HG03025 (cell line): ENCODE measurements around the gene FHL1.
"Not testable (repeated sequence)": the region's sequence is repeated elsewhere in the genome, so short reads cannot be mapped to it uniquely, and the experiment has no call there.

Experiments
- ATAC-seq: cut with Tn5 transposase; IDR thresholded peaks from one replicate; pipeline ENCODE4 v1.9.1; 2021; ENCODE audit warnings: mild to moderate bottlenecking, moderate library complexity; ENCODE audit not compliant: unreplicated experiment, low FRiP score

Gene FHL1

DNA sequence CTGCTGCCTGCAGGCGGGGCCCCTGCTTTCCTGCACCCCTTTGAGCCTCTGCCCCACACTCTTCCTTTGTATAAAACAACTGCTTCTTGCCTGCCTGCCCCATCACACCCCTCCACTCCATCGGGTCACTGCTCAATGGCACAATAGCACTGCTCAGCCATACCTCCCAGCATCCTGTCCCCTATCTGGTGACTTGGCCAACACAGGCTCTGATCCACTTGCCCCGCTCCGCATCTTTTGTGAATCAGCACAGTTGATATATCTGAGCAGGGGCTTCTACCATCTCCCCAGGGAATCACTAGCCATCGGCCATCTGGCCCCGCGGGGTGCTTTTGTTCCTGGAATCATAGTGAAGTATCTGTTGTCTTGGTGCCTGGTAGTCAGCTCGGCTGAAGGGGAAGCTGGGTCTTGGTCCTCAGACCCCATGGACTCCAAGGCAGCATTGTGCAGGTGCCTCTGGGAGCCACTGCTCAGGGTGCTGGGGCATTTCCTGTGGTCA, 58.6 kb downstream of the FHL1 start:
- ATAC-seq = no peak

DNA sequence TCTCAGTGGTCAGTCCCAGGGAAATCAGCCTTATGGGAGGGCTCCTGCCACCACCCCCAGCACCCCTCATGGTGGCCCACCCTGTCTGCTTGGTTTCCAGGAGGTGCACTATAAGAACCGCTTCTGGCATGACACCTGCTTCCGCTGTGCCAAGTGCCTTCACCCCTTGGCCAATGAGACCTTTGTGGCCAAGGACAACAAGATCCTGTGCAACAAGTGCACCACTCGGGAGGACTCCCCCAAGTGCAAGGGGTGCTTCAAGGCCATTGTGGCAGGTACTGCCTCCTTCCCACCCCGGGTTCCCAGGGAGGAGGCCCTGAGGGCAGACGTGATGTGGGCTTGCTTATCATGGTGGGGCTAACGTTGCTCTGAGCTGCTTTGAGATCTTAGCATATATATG, 59.6 kb downstream of the FHL1 start:
- ATAC-seq = no peak

DNA sequence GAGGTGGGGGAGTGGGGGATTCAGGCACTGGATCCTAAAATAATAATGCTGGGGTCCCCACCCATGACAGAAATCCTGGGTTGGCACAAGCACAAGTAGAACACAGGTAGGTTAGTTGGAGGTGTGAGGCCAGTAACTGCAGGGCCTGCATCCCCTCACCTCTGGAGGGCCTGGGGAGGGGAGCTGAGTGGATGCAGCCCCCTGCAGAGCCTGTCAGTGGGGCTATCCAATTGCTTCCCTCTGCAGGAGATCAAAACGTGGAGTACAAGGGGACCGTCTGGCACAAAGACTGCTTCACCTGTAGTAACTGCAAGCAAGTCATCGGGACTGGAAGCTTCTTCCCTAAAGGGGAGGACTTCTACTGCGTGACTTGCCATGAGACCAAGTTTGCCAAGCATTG, 60.2 kb downstream of the FHL1 start:
- no peak for ATAC-seq

DNA sequence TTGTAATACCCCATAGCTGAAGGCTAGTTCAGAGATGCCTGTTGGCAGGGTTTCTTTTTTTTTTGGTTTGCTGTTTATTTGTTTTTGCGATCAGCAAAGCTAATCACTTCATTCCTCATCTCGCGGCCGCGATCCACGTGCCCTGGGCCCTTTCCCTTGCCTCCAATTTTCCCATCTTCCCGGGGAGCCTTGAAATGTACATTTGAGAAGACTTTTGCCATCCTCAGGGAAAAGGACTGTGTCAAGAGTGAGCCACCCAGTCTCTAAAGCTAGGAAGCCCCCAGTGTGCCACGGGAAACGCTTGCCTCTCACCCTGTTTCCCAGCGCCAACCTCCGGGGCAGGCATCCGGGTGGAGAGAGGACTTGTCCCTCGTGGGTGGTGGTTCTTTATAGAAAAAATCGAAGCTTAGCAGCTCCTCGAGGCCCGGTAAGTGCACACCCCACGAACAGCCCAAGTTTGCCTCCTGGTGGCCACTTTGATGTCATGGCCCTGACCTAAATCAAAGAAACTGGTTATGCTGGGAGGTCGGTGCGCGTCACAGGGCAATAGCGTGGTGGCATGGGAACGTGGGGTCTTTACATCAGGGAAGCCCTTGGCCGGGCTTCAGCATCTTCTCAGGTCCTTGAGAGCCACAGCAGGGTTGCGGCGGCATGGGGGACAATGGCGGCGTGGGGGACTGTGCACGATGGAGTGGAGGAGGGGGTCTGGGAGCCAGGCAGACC, 61.8 kb downstream of the FHL1 start:
- ATAC-seq = no peak

- no peak for ATAC-seq
These were observed 62.4 kb downstream of the FHL1 start for GRCh38 chrX:136209751-136210150.

DNA sequence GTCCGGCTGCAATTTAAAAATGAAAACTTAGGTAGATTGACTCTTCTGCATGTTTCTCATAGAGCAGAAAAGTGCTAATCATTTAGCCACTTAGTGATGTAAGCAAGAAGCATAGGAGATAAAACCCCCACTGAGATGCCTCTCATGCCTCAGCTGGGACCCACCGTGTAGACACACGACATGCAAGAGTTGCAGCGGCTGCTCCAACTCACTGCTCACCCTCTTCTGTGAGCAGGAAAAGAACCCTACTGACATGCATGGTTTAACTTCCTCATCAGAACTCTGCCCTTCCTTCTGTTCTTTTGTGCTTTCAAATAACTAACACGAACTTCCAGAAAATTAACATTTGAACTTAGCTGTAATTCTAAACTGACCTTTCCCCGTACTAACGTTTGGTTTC, 62.9 kb downstream of the FHL1 start:
- no peak for ATAC-seq

DNA sequence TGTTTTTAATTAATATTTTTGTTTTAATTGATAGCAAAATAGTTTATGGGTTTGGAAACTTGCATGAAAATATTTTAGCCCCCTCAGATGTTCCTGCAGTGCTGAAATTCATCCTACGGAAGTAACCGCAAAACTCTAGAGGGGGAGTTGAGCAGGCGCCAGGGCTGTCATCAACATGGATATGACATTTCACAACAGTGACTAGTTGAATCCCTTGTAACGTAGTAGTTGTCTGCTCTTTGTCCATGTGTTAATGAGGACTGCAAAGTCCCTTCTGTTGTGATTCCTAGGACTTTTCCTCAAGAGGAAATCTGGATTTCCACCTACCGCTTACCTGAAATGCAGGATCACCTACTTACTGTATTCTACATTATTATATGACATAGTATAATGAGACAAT, 63.5 kb downstream of the FHL1 start:
- ATAC-seq = no peak

- no peak for ATAC-seq
These were observed 64.6 kb downstream of the FHL1 start for GRCh38 chrX:136211766-136212556.

- ATAC-seq = no peak
These were observed 65.3 kb downstream of the FHL1 start for GRCh38 chrX:136212557-136213111.

GRCh38 chrX:136214551-136214950, 67.2 kb downstream of the FHL1 start:
- no peak for ATAC-seq

DNA sequence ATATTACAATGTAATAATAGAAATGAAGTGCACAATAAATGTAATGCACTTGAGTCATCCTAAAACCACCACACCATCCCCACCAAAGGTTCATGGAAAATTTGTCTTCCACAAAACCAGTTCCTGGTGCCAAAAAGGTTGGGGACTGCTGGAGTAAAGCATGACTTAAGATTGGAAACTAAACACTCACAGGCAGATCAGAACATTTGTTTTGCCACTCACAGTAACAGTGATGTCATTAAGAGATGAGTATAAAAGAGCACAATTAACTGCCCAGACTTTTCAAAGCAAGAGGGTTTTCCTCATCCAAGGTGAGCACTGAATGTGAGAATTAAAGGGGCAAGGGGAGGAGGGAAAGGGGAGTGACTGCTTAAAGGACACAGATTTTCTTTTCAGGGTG, 68.2 kb downstream of the FHL1 start:
- no peak for ATAC-seq

DNA sequence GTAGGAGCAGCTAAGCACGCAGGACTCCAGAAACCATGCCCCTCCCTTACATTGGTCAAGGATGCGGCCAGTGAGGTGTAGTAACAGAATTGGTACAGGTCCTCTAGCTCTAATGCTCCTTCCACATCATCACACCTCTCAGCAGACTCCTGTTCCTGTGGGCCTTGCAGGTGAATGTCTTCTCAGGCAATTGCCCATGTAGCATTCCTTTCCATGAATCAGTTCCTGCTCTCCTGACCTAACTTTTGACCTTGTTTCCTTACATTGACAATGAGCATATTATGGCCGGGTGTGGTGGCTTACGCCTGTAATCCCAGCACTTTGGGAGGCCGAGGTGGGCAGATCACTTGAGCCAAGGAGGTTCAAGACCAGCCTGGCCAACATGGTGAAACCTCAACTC, 72.6 kb downstream of the FHL1 start:
- no peak for ATAC-seq

GRCh38 chrX:136220540-136220939, 73.2 kb downstream of the FHL1 start:
- ATAC-seq = no peak

- ATAC-seq = no peak
These were observed 73.6 kb downstream of the FHL1 start for GRCh38 chrX:136220951-136221350.

- ATAC-seq = no peak
These were observed 74.6 kb downstream of the FHL1 start for GRCh38 chrX:136221851-136222513.

DNA sequence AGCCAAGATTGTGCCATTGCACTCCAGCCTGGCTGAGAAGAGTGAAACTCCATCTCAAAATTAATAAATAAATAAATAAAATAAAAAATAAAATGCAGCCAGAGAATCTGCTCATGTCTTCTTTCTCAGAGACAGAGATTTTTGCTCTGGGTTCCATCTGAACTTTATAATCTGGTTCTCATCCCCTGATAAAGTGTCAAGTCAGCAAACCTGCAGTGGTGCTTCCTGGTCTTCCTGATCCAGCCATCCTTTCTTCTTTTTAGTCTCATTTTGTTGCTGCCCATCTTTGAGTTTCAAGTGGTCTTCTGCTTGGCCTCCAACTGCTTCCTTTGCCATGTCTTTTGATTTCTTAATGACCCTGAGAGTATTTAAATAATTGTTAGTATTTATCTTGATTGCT, 79.7 kb downstream of the FHL1 start:
- ATAC-seq = no peak

- no peak for ATAC-seq
These were observed 80.9 kb downstream of the FHL1 start for GRCh38 chrX:136227948-136228838.

GRCh38 chrX:136228839-136229207, 81.5 kb downstream of the FHL1 start:
- no peak for ATAC-seq

DNA sequence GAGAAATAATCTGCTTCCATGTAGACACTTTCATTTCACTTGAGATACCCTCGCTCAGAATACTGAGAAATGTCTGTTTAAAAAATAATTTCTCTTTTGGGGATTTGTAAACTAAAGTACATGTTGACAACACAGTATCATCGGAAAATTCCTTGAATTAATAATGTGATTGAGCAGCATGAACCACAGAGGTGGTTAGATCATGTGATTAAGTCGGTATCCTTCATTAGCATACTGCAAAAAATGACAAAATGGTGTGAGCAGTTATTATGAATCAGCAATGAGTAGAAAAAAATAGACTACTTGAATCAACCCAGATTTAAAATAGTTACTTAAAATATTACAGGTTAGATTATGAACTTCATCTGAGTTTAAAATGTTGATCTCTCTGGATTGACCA, 89.7 kb downstream of the FHL1 start:
- no peak for ATAC-seq

- ATAC-seq = not testable (repeated sequence)
These were observed 90.5 kb downstream of the FHL1 start for GRCh38 chrX:136237849-136238248.
